B cell (primary cell): ENCODE data around the gene SFMBT2. TPM values are rescaled to one million over a fixed set of nuclear protein-coding genes. Genes with fewer than 3 reads are reported as not detected.

ENCODE experiments used
- ATAC-seq: fragments of 200-7000 bp; cut with Tn5 transposase; one replicate; pipeline ENCODE4 v1.10.0; 2021; ENCODE audit warnings: low read depth, mild to moderate bottlenecking, moderate number of reproducible peaks, moderate library complexity
- CTCF ChIA-PET: fragments of 350-600 bp; sonication (Branson Sonifier 250); formaldehyde crosslinking; loops from one replicate; lab custom pipeline; 2021; ENCODE audit warnings: antibody characterized with exemption, inconsistent platforms; lab: Charles Lee
- POLR2A ChIA-PET: fragments of 350-600 bp; sonication (Branson Sonifier 250); formaldehyde crosslinking; loops from one replicate; lab custom pipeline; 2021; ENCODE audit warnings: antibody characterized with exemption; lab: Charles Lee
- DNase-seq: peaks from one replicate; pipeline ENCODE4 v3.0.0; 2013
- H2AFZ ChIP-seq: 2 replicates; pipeline ENCODE4 v1.6.1; 2012; ENCODE audit warnings: mild to moderate bottlenecking, low read depth, low read length; ENCODE audit not compliant: insufficient read depth, poor library complexity, severe bottlenecking
- H3K27ac ChIP-seq, 2 donors: 1 replicate in 1 of 2; 2 replicates in 1 of 2; pipeline ENCODE4 v1.5.1; 2012 to 2013; ENCODE audit warnings: low read length in 2 of 2, mild to moderate bottlenecking in 2 of 2, moderate library complexity in 1 of 2
- H3K27me3 ChIP-seq, 4 experiments: fragments of 200-600 bp in 1 of 4; sonication (generic) in 1 of 4; replicated peaks in 1 of 4; 1 replicate in 2 of 4; 2 replicates in 2 of 4; pipeline versions ENCODE4 v1.6.1 to v1.7.0; 2013 to 2016; ENCODE audit warnings: low read length in 3 of 4, mild to moderate bottlenecking in 2 of 4, mixed read lengths in 1 of 4, moderate library complexity in 1 of 4; ENCODE audit not compliant: insufficient read depth in 4 of 4, control insufficient read depth in 3 of 4; ENCODE audit errors: control extremely low read depth in 1 of 4
- H3K36me3 ChIP-seq, 2 experiments: replicated peaks in 1 of 2; 1 replicate in 1 of 2; 2 replicates in 1 of 2; pipeline versions ENCODE4 v1.6.1 to v1.7.1; 2013; ENCODE audit warnings: low read length in 1 of 2; ENCODE audit not compliant: insufficient read depth in 2 of 2, control insufficient read depth in 1 of 2; ENCODE audit errors: control extremely low read depth in 1 of 2, extremely low read depth in 1 of 2
- H3K4me1 ChIP-seq, 2 donors: fragments of 200-600 bp in 1 of 2; sonication (generic) in 1 of 2; 1 replicate in 1 of 2; 2 replicates in 1 of 2; pipeline versions ENCODE4 v1.5.1 to v1.6.1; 2013 to 2017; ENCODE audit warnings: low read length in 2 of 2; ENCODE audit not compliant: control insufficient read depth in 2 of 2, insufficient read depth in 2 of 2
- H3K4me2 ChIP-seq: replicated peaks from 2 replicates; pipeline ENCODE3; 2012; ENCODE audit warnings: mild to moderate bottlenecking, low read depth, low read length; ENCODE audit not compliant: poor library complexity, severe bottlenecking
- H3K4me3 ChIP-seq, 5 experiments: fragments of 200-600 bp in 1 of 5; sonication (generic) in 1 of 5; 1 replicate in 3 of 5; 2 replicates in 2 of 5; pipeline versions ENCODE4 v1.5.1 to v1.7.0; 2011 to 2016; ENCODE audit warnings: low read length in 4 of 5, mild to moderate bottlenecking in 4 of 5, low read depth in 2 of 5, control low read depth in 1 of 5, moderate library complexity in 1 of 5; ENCODE audit not compliant: insufficient read depth in 1 of 5; ENCODE audit errors: control extremely low read depth in 1 of 5, extremely low read depth in 1 of 5
- H3K79me2 ChIP-seq: fragments of 200-600 bp; sonication (generic); one replicate; pipeline ENCODE4 v1.6.0; 2016; ENCODE audit warnings: low read length; ENCODE audit not compliant: control insufficient read depth, insufficient read depth
- H3K9ac ChIP-seq: fragments of 200-600 bp; sonication (generic); 2 replicates; pipeline ENCODE4 v1.6.1; 2017; ENCODE audit warnings: mild to moderate bottlenecking, low read length, moderate library complexity
- H3K9me3 ChIP-seq, 3 donors: one replicate each; pipeline versions ENCODE4 v1.6.1 to v1.7.1; 2013; ENCODE audit warnings: low read length in 2 of 3; ENCODE audit not compliant: control insufficient read depth in 2 of 3, insufficient read depth in 1 of 3; ENCODE audit errors: control extremely low read depth in 1 of 3
- H4K20me1 ChIP-seq: 2 replicates; pipeline ENCODE4 v1.6.0; 2012; ENCODE audit warnings: mild to moderate bottlenecking, low read length; ENCODE audit not compliant: insufficient read depth, control insufficient read depth, poor library complexity, severe bottlenecking
- H3K27ac Mint-ChIP-seq: one replicate; pipeline ENCODE4 v1.8.0; 2021; ENCODE audit warnings: mixed read lengths
- H3K27me3 Mint-ChIP-seq: one replicate; pipeline ENCODE4 v1.8.0; 2021; ENCODE audit warnings: mixed read lengths
- H3K4me1 Mint-ChIP-seq: one replicate; pipeline ENCODE4 v1.8.0; 2021; ENCODE audit warnings: mixed read lengths
- H3K4me3 Mint-ChIP-seq: one replicate; pipeline ENCODE4 v1.8.0; 2021; ENCODE audit warnings: mixed read lengths
- H3K9me3 Mint-ChIP-seq: one replicate; pipeline ENCODE4 v1.8.0; 2022; ENCODE audit warnings: mixed read lengths; ENCODE audit not compliant: insufficient read depth
- EZH2 ChIP-seq: IDR thresholded peaks from 2 replicates; pipeline ENCODE4 v1.6.1; 2012; ENCODE audit warnings: borderline replicate concordance, low read depth, mild to moderate bottlenecking, moderate library complexity, low read length; ENCODE audit not compliant: insufficient read depth, poor library complexity, severe bottlenecking
- WGBS: methylation state at CpG from one replicate; pipeline ENCODE4 v1.1.5; 2013; ENCODE audit warnings: missing lambda C conversion rate; ENCODE audit not compliant: insufficient coverage; 5-methylcytosine and 5-hydroxymethylcytosine counted together
- intact Hi-C: fragments of 100-400 bp; cut with micrococcal nuclease; formaldehyde crosslinking; loops from one replicate; pipeline ENCODE4 v1.10.0; 2022
- polyA plus RNA-seq: library from polyadenylated mRNA; depleted of rRNA; stranded (reverse); fragments of >200 nt; gene quantifications from 2 replicates; pipeline ENCODE4 v1.2.3, GENCODE V29; 2012
- total RNA-seq, 2 donors: library from RNA; stranded (reverse); fragments of 120-200 nt in 1 of 2; gene quantifications; 1 replicate in 1 of 2; 2 replicates in 1 of 2; pipeline versions ENCODE4 v1.2.3 to v1.2.4, GENCODE V29; 2013 to 2022
- TF ChIP-seq, protein P1 (sequence below): fragments of 200-600 bp; IDR thresholded peaks from one replicate; pipeline ENCODE4 v1.8.0; 2022; ENCODE audit warnings: antibody characterized with exemption, mild to moderate bottlenecking

SFMBT2 gene
- total and polyA plus RNA-seq, 2 donors (not counting 1 experiment from before 2014, with no cell fraction given) = 2.3 to 24.0 TPM

DNA sequence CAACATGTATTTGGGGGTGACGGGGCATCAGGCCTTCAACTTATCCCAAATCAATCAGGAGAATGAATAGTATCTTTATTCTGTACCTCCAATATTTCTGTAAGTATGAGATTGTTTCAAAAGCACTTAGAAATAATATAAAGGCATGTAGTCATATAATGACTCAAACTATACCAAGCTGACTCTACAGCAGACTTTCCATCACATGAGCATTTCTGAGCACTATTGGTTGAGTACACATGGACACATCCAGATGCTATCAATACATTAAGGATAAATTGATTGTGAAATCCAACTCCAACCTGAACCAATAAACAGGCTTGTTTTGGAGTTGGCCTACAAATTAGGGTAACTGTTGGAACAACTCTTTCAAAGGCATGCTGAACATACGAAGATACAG, 229.4 kb downstream of the SFMBT2 start:
- TF ChIP-seq, protein P1, sequence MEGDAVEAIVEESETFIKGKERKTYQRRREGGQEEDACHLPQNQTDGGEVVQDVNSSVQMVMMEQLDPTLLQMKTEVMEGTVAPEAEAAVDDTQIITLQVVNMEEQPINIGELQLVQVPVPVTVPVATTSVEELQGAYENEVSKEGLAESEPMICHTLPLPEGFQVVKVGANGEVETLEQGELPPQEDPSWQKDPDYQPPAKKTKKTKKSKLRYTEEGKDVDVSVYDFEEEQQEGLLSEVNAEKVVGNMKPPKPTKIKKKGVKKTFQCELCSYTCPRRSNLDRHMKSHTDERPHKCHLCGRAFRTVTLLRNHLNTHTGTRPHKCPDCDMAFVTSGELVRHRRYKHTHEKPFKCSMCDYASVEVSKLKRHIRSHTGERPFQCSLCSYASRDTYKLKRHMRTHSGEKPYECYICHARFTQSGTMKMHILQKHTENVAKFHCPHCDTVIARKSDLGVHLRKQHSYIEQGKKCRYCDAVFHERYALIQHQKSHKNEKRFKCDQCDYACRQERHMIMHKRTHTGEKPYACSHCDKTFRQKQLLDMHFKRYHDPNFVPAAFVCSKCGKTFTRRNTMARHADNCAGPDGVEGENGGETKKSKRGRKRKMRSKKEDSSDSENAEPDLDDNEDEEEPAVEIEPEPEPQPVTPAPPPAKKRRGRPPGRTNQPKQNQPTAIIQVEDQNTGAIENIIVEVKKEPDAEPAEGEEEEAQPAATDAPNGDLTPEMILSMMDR = no peak
- no peak for TF ChIP-seq EZH2
- H3K27ac Mint-ChIP-seq = no peak overlapping the region
- no peak overlapping the region for H3K4me3 ChIP-seq
- peaks cover 21 to 23% of the 10 kb centered on the region in 2 donors for H3K4me1 ChIP-seq
- peaks cover 3% of the 10 kb centered on the region for H3K79me2 ChIP-seq
- DNase-seq (no peak), ATAC-seq (no peak)
- H3K9ac ChIP-seq = no peak overlapping the region
- H3K27me3 ChIP-seq = no peaks in the 10 kb centered on the region
- no peaks in the 10 kb centered on the region for H3K9me3 Mint-ChIP-seq
- no peak overlapping the region for H3K4me3 Mint-ChIP-seq
- intact Hi-C loops = loop anchor here (10.0 kb wide), 2 partner anchors 257 to 1163 kb away; no protein-coding TSS in a partner anchor
- no peak overlapping the region for H2AFZ ChIP-seq
- ChIA-PET CTCF (no interaction called here), POLR2A (interaction anchor here (0.6 kb wide), 1 partner anchor 17 kb away, joined by 3 read pairs; no protein-coding TSS in a partner anchor)
- no peak overlapping the region for H3K4me2 ChIP-seq
- no peaks in the 10 kb centered on the region for H3K27me3 Mint-ChIP-seq
- no peaks in the 10 kb centered on the region for H4K20me1 ChIP-seq
- H3K4me1 Mint-ChIP-seq = peaks cover 32% of the 10 kb centered on the region
- WGBS = no CpG with 5 or more reads among the region's 2 CpGs
- H3K36me3 ChIP-seq = no peaks in the 10 kb centered on the region
- H3K27ac ChIP-seq = no peak overlapping the region
- H3K9me3 ChIP-seq = peaks cover 0 to 11% (median 6%) of the 10 kb centered on the region in 3 donors

DNA sequence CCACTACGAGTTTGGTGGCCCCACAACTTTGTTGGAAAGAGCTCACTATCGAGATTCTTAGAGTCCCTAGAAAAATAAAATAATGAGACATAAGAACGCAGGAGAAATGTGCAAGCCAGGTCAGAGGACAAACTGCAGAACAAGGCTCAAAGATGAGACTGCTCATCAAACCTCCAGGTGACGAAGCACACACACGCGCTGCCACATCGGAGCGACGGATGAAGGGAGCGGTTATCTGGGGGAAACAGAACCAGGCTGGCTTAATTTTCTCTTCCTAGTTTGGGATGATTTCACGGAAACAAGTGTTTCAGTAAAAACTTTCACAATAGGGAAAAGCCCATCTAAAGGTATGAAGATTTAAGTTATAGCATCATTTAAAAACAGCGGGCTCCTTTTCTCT, 231.3 kb downstream of the SFMBT2 start:
- Histone ChIP-seq H3K4me2 (no peak overlapping the region), H3K27me3 (no peaks in the 10 kb centered on the region), H3K27ac (no peak overlapping the region), H3K36me3 (peaks cover 0 to 12% of the 10 kb centered on the region in 2 experiments), H3K9me3 (peaks cover 0 to 22% (median 22%) of the 10 kb centered on the region in 3 donors), H4K20me1 (no peaks in the 10 kb centered on the region), H3K9ac (no peak overlapping the region), H2AFZ (no peak overlapping the region), H3K4me3 (no peak overlapping the region), H3K4me1 (peaks cover 7 to 10% of the 10 kb centered on the region in 2 donors), H3K79me2 (peaks cover 3% of the 10 kb centered on the region)
- no peaks in the 10 kb centered on the region for H3K27me3 Mint-ChIP-seq
- POLR2A ChIA-PET = no interaction called here
- no peak for ATAC-seq
- no peak for DNase-seq
- peaks cover 16% of the 10 kb centered on the region for H3K4me1 Mint-ChIP-seq
- H3K4me3 Mint-ChIP-seq = no peak overlapping the region
- 98% methylated on average over 8 of the region's 12 CpGs for WGBS
- CTCF ChIA-PET = no interaction called here
- H3K27ac Mint-ChIP-seq = no peak overlapping the region
- no peak for TF ChIP-seq EZH2
- TF ChIP-seq, protein P1 = no peak
- peaks cover 6% of the 10 kb centered on the region for H3K9me3 Mint-ChIP-seq
- intact Hi-C loops = no loop called here
